ENCODE measurements around the gene PEX26. TPM values are rescaled to one million over a fixed set of nuclear protein-coding genes. Genes with fewer than 3 reads are reported as not detected.

PEX26 gene
- total and polyA plus RNA-seq, 9 of the 15 experiments (the other 6 are each of a cell fraction or from before 2014, with no cell fraction given), result 0.35 to 39.6 (median 17.4) TPM

DNA sequence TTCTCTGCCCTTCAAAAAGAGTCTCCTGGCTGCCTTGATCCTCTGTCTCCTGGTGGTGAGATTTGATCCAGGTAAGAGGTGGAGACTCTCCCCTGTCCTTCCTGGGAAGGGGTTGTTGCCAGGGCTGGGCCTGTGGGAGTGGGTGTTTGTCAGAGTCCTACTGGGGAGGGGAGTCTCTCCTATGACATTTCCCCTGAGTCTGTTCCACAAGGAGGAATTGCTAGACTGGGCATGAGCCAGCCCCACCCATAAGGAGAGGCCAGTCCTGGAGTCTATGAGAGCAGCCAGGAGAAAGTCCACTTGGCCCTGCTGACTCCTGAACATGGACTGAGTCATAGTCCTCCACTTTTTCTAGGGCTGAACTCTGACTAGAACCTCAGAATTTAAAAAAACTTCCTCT is 7.4 kb downstream of the PEX26 start (continued):
- TF ChIP-seq GABPB2 (CRISPR knock-in tag; conservative IDR thresholded peaks at IDR 0.05), result no peak
- TF ChIP-seq CTCF (IDR thresholded peaks at IDR 0.05 in 2 of 3, conservative IDR thresholded peaks at IDR 0.05 in 1 of 3; ENCODE audit: insufficient read depth in 2 of 3, low read depth in 1 of 3, low read length in 3 of 3), result no peak
- TF ChIP-seq KLF1 (tag; IDR thresholded peaks at IDR 0.05), result no peak

GRCh38 chr22:18087350-18087855 is 9.6 kb downstream of the PEX26 start:
- Histone ChIP-seq H3K9me3 (replicated peaks; ENCODE audit: control insufficient read depth, insufficient read depth, low read depth, low read length) (no peaks in the 10 kb centered on the region), H3K79me2 (ENCODE audit: control insufficient read depth, insufficient read depth, low read length) (0 out of 3 replicates have a peak, but pooled peaks cover 5% of the 10 kb centered on the region), H3K36me3 (ENCODE audit: control insufficient read depth, insufficient read depth, low read length) (peaks cover 80% of the 10 kb centered on the region), H3K9ac (ENCODE audit: insufficient read depth in 1 of 2, low read depth in 2 of 2, low read length in 2 of 2) (no peak overlapping the region), H3K4me3 (no peak overlapping the region), H3K9me1 (ENCODE audit: control insufficient read depth, insufficient read depth, low read length) (peaks cover 5% of the 10 kb centered on the region), H3K4me2 (ENCODE audit: insufficient read depth, low read length) (no peak overlapping the region), H3K4me1 (replicated peaks in 1 of 2; ENCODE audit: control insufficient read depth in 2 of 2, insufficient read depth in 2 of 2, low read length in 2 of 2) (no peaks in the 10 kb centered on the region), H3K27me3 (ENCODE audit: control insufficient read depth in 2 of 2, insufficient read depth in 2 of 2, low read length in 2 of 2) (no peaks in the 10 kb centered on the region), H3K27ac (ENCODE audit: extremely low read depth, low read depth, low read length) (no peak overlapping the region), H4K20me1 (replicated peaks; ENCODE audit: control insufficient read depth, insufficient read depth, low read length) (no peaks in the 10 kb centered on the region), H2AFZ (ENCODE audit: low read depth, low read length) (no peak overlapping the region)
- in situ Hi-C loops (cut with MboI), result no loop called here
- no peak for ATAC-seq
- ChIA-PET POLR2A (interaction anchor here (2.3 kb wide), 1 partner anchor 10 kb away, joined by 7 read pairs; the partner anchor contains the start of gene PEX26), CTCF (ENCODE audit: low intra/inter-chr PET ratio) (no interaction called here)
- no peak for DNase-seq (ENCODE audit: extremely low read depth in 1 of 4, low spot score in 3 of 4)
- FAIRE-seq, result no peak
- intact Hi-C loops (cut with micrococcal nuclease), result no loop called here
- 74% methylated on average over 13 of the region's 13 CpGs for WGBS (ENCODE audit: insufficient coverage, low coverage, missing lambda C conversion rate)
- no TSS peak for BruUV-seq (replicated peaks)
- TF ChIP-seq ELF2 (CRISPR knock-in tag; IDR thresholded peaks at IDR 0.05) (no peak), CREB3 (tag; conservative IDR thresholded peaks at IDR 0.05; ENCODE audit: low read depth) (no peak), ZNF217 (CRISPR knock-in tag; IDR thresholded peaks at IDR 0.05) (no peak), DMBX1 (CRISPR knock-in tag; IDR thresholded peaks at IDR 0.05; ENCODE audit: borderline replicate concordance) (no peak), FOXA1 (IDR thresholded peaks at IDR 0.05; ENCODE audit: borderline replicate concordance) (no peak), KLF1 (tag; IDR thresholded peaks at IDR 0.05) (no peak), HDAC1 (IDR thresholded peaks at IDR 0.05) (no peak), FOXM1 (IDR thresholded peaks at IDR 0.05; ENCODE audit: low read depth) (no peak), FOXM1 (CRISPR knock-in tag; IDR thresholded peaks at IDR 0.05; ENCODE audit: low read depth) (no peak), MTA1 (IDR thresholded peaks at IDR 0.05; ENCODE audit: borderline replicate concordance) (no peak), CREM (IDR thresholded peaks at IDR 0.05; ENCODE audit: low read depth) (no peak), MIER1 (IDR thresholded peaks at IDR 0.05; ENCODE audit: low read depth) (no peak), GATAD2B (IDR thresholded peaks at IDR 0.05; ENCODE audit: borderline replicate concordance) (no peak), KLF13 (tag; IDR thresholded peaks at IDR 0.05; ENCODE audit: borderline replicate concordance, low read depth) (no peak), MEIS2 (IDR thresholded peaks at IDR 0.05; ENCODE audit: partially characterized antibody) (no peak), KLF16 (IDR thresholded peaks at IDR 0.05) (no peak)
- TF ChIP-seq, protein P1, sequence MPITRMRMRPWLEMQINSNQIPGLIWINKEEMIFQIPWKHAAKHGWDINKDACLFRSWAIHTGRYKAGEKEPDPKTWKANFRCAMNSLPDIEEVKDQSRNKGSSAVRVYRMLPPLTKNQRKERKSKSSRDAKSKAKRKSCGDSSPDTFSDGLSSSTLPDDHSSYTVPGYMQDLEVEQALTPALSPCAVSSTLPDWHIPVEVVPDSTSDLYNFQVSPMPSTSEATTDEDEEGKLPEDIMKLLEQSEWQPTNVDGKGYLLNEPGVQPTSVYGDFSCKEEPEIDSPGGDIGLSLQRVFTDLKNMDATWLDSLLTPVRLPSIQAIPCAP (CRISPR knock-in tag; IDR thresholded peaks at IDR 0.05; ENCODE audit: borderline replicate concordance), result no peak
